ENCODE results near the gene RPAIN.

RPAIN gene

DNA sequence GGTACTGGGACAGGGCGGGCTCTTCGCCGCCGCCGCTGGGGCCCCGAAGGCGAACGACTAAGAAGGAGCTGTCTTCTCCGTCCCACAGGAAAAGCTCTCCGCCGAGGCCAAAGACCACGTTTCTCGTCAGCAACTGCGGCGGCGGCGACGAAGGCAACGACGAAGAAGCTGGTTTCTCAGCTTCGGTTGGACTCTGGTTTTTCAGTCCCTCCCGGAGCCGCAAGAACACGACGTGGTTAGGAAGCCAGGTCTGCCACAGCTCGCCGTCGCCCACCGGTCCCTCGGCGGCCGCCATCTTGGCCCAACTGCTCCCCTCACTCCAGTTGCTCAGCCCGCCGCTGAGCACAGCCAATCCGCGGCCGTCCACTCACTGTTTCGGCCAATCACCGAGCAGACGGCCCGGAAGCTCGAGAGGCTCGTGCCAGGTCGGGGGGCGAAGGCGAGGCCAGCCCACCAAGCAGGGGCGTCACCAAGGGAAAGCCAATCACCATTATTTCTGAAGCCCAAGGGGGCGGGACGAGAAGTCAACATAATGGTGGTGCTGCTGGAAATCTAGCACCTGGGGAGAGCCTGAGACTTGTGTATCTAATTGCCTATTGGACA is 525 bp upstream of the RPAIN start, which contains the start of gene NUP88:
Gene NUP88 (minus strand): TSS at position 307 of the 603 bp plus-strand sequence. CDS start 12 bp downstream, at position 295.
- Mint-ChIP-seq H3K9me3 (no peaks in the 10 kb centered on the region), H3K27me3 (ENCODE audit: low read depth) (no peaks in the 10 kb centered on the region), H3K4me1 (peaks cover 26% of the 10 kb centered on the region), H3K36me3 (ENCODE audit: low read depth) (peaks cover 38% of the 10 kb centered on the region), H3K4me3 (peak within 1 kb of the TSS; percentile 96 to 100 (median 99)), H3K27ac (peak within 1 kb of the TSS; percentile 82 to 99 (median 96))
- no peak for TF ChIP-seq CTCF (IDR thresholded peaks at IDR 0.05; ENCODE audit: unreplicated experiment in 3 of 3)

DNA sequence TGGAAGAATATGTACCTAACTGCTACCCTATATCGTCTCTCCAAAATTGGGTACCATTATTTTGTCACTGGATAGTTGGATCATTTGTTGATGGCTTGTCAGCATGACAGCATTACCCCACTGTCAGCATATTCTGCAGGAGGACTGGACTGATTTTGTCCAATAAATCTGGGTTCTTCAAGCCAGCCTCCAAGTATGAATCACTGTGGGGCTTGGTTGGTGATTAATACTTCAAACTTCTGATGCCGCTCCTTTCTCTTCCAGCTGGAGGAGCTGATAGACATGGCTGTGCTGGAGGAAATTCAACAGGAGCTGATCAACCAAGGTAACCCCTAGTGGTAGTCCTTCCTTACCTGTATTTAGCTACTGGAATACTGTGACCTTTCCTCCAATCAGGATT is 2.5 kb downstream of the RPAIN start:
- TF ChIP-seq CTCF (IDR thresholded peaks at IDR 0.05; ENCODE audit: unreplicated experiment in 3 of 3), result no peak
- no peak overlapping the region for H3K27ac Mint-ChIP-seq
- peaks cover 26% of the 10 kb centered on the region for H3K4me1 Mint-ChIP-seq
- no peaks in the 10 kb centered on the region for H3K9me3 Mint-ChIP-seq
- H3K27me3 Mint-ChIP-seq (ENCODE audit: low read depth), result no peaks in the 10 kb centered on the region
- H3K36me3 Mint-ChIP-seq (ENCODE audit: low read depth), result peaks cover 50% of the 10 kb centered on the region
- H3K4me3 Mint-ChIP-seq, result peak overlapping the region; percentile 24 to 96 (median 55)

- peaks cover 16% of the 10 kb centered on the region for H3K4me1 Mint-ChIP-seq
- H3K36me3 Mint-ChIP-seq (ENCODE audit: low read depth), result peaks cover 71% of the 10 kb centered on the region
- H3K27ac Mint-ChIP-seq, result no peak overlapping the region
- H3K4me3 Mint-ChIP-seq, result no peak overlapping the region
- H3K9me3 Mint-ChIP-seq, result no peaks in the 10 kb centered on the region
- no peak for TF ChIP-seq CTCF (IDR thresholded peaks at IDR 0.05; ENCODE audit: unreplicated experiment in 3 of 3)
- no peaks in the 10 kb centered on the region for H3K27me3 Mint-ChIP-seq (ENCODE audit: low read depth)
Measured at GRCh38 chr17:5424909-5425308, 4.9 kb downstream of the RPAIN start.

GRCh38 chr17:5425826-5426225 is 5.8 kb downstream of the RPAIN start:
- Mint-ChIP-seq H3K4me1 (peaks cover 10% of the 10 kb centered on the region), H3K9me3 (no peaks in the 10 kb centered on the region), H3K27me3 (ENCODE audit: low read depth) (no peaks in the 10 kb centered on the region), H3K27ac (no peak overlapping the region), H3K36me3 (ENCODE audit: low read depth) (peaks cover 71% of the 10 kb centered on the region), H3K4me3 (no peak overlapping the region)
- TF ChIP-seq CTCF (IDR thresholded peaks at IDR 0.05; ENCODE audit: unreplicated experiment in 3 of 3), result no peak

GRCh38 chr17:5429191-5429887 is 9.4 kb downstream of the RPAIN start:
- Mint-ChIP-seq H3K4me1 (no peaks in the 10 kb centered on the region), H3K36me3 (ENCODE audit: low read depth) (peaks cover 78% of the 10 kb centered on the region), H3K27ac (no peak overlapping the region), H3K9me3 (no peaks in the 10 kb centered on the region), H3K4me3 (no peak overlapping the region), H3K27me3 (ENCODE audit: low read depth) (no peaks in the 10 kb centered on the region)
- TF ChIP-seq CTCF (IDR thresholded peaks at IDR 0.05; ENCODE audit: unreplicated experiment in 3 of 3), result no peak
